Uterus (tissue), 4 donors: ENCODE measurements around the gene HHAT. TPM values are rescaled to one million over a fixed set of nuclear protein-coding genes. Genes with fewer than 3 reads are reported as not detected.
A peak's percentile ranks its signal among the peaks of the same experiment; 100 is the strongest.

Source experiments
- DNase-seq, 2 donors: peaks; one replicate each; pipeline ENCODE4 v3.0.0-alpha.2; 2019 to 2020
- H3K27ac ChIP-seq, 2 donors: fragments of 200-600 bp; sonication (generic); 1 replicate in 1 of 2; 2 replicates in 1 of 2; pipeline ENCODE4 v1.5.1; 2016 to 2018
- H3K27me3 ChIP-seq, 2 donors: fragments of 200-600 bp; sonication (generic); one replicate each; pipeline ENCODE4 v1.5.1; 2018 to 2019; ENCODE audit warnings: control low read depth in 1 of 2
- H3K36me3 ChIP-seq, 2 donors: fragments of 200-600 bp; sonication (generic); one replicate each; pipeline ENCODE4 v1.5.1; 2019; ENCODE audit warnings: control low read depth in 1 of 2
- H3K4me1 ChIP-seq, 2 donors: fragments of 200-600 bp; sonication (generic); one replicate each; pipeline ENCODE4 v1.5.1; 2018 to 2019; ENCODE audit warnings: control low read depth in 1 of 2
- H3K4me3 ChIP-seq, 2 donors: fragments of 200-600 bp; sonication (generic); 1 replicate in 1 of 2; 2 replicates in 1 of 2; pipeline ENCODE4 v1.5.1; 2018 to 2019; ENCODE audit warnings: mild to moderate bottlenecking in 1 of 2
- H3K9me3 ChIP-seq, 2 donors: fragments of 200-600 bp; sonication (generic); one replicate each; pipeline ENCODE4 v1.5.1; 2019; ENCODE audit warnings: control low read depth in 1 of 2
- POLR2A ChIP-seq, 2 donors: fragments of 450-650 bp; IDR thresholded peaks; one replicate each; pipeline ENCODE4 v1.6.1; 2016; ENCODE audit warnings: antibody characterized with exemption in 2 of 2, mild to moderate bottlenecking in 1 of 2, moderate library complexity in 1 of 2
- intact Hi-C: fragments of 100-400 bp; cut with DNase I; formaldehyde crosslinking; loops from one replicate; pipeline ENCODE4 v1.15.1; 2023; ENCODE audit warnings: low total_unique reads
- total RNA-seq, 4 donors: library from RNA; depleted of rRNA in 3 of 4; stranded (reverse); fragments of >200 nt in 3 of 4; gene quantifications; one replicate each; pipeline versions ENCODE4 v1.1.0 to v1.2.4, GENCODE V29; 2014 to 2023
- TF ChIP-seq, protein P1 (sequence below), 4 experiments: fragments of 200-600 bp in 2 of 4; fragments of 450-650 bp in 2 of 4; sonication (generic) in 2 of 4; IDR thresholded peaks; one replicate each; pipeline ENCODE4 v1.5.1; 2016 to 2019; ENCODE audit warnings: antibody characterized with exemption in 4 of 4, mild to moderate bottlenecking in 2 of 4, moderate library complexity in 1 of 4
- donor health status: DM: yes; HTN: yes; CAD: no.

HHAT gene
- total RNA-seq, 4 donors from 2014 or later, result 0.88 to 10.9 (median 3.4) TPM

DNA sequence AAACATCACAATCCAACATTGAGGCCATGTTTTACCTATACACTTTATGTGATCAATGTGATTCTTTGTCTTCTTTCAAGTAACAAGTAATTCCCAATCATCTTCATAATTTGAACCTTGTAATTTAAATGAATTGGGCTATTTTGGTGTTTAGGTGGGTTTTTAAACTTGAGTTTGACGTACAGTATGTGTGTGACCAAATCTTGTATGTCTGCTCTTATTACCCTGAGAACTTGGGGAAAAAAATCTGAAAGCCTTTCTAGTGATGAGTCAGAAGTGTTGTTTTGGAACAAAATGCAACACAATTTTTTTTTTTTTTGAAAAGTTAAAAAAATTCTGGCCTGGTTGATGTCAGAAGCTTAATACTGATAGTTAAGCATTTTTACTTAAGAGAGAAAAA, 68.5 kb downstream of the HHAT start:
- Histone ChIP-seq H3K27me3 (no peaks in the 10 kb centered on the region), H3K4me1 (no peaks in the 10 kb centered on the region), H3K9me3 (no peaks in the 10 kb centered on the region), H3K4me3 (no peak overlapping the region), H3K36me3 (no peaks in the 10 kb centered on the region), H3K27ac (no peak overlapping the region)
- TF ChIP-seq, protein P1, sequence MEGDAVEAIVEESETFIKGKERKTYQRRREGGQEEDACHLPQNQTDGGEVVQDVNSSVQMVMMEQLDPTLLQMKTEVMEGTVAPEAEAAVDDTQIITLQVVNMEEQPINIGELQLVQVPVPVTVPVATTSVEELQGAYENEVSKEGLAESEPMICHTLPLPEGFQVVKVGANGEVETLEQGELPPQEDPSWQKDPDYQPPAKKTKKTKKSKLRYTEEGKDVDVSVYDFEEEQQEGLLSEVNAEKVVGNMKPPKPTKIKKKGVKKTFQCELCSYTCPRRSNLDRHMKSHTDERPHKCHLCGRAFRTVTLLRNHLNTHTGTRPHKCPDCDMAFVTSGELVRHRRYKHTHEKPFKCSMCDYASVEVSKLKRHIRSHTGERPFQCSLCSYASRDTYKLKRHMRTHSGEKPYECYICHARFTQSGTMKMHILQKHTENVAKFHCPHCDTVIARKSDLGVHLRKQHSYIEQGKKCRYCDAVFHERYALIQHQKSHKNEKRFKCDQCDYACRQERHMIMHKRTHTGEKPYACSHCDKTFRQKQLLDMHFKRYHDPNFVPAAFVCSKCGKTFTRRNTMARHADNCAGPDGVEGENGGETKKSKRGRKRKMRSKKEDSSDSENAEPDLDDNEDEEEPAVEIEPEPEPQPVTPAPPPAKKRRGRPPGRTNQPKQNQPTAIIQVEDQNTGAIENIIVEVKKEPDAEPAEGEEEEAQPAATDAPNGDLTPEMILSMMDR (IDR thresholded peaks at IDR 0.05), result no peak
- TF ChIP-seq POLR2A (IDR thresholded peaks at IDR 0.05), result no peak
- intact Hi-C loops, result no loop called here
- no peak for DNase-seq

GRCh38 chr1:210397681-210398080, 69.0 kb downstream of the HHAT start:
- Histone ChIP-seq H3K27me3 (no peaks in the 10 kb centered on the region), H3K4me1 (no peaks in the 10 kb centered on the region), H3K36me3 (no peaks in the 10 kb centered on the region), H3K9me3 (no peaks in the 10 kb centered on the region), H3K4me3 (no peak overlapping the region), H3K27ac (no peak overlapping the region)
- intact Hi-C loops, result no loop called here
- no peak for DNase-seq
- TF ChIP-seq, protein P1 (IDR thresholded peaks at IDR 0.05), result no peak
- TF ChIP-seq POLR2A (IDR thresholded peaks at IDR 0.05), result no peak

DNA sequence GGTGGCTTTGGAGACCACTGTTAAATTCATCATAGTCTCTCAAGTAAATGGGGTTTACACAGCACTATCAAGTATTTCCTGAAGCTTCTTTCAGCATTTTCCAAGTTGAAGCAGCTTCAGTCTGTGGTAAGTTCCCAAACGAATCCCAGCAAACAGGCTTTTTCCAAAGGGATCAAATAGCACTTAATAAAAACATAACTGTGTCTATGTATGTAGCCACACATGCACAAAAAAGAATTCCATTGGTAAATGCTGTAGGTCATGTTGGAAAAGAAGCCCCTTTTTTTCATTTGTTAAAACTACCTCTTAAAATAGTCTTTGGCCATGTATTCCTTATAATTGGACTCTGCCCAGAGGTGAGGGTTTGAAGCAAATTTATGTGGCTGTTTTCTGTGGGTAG, 69.8 kb downstream of the HHAT start:
- TF ChIP-seq, protein P1 (IDR thresholded peaks at IDR 0.05), result no peak
- TF ChIP-seq POLR2A (IDR thresholded peaks at IDR 0.05), result no peak
- intact Hi-C loops, result no loop called here
- DNase-seq, result no peak
- Histone ChIP-seq H3K4me1 (no peaks in the 10 kb centered on the region), H3K27me3 (no peaks in the 10 kb centered on the region), H3K9me3 (no peaks in the 10 kb centered on the region), H3K4me3 (no peak overlapping the region), H3K27ac (no peak overlapping the region), H3K36me3 (no peaks in the 10 kb centered on the region)

- Histone ChIP-seq H3K27me3 (no peaks in the 10 kb centered on the region), H3K27ac (no peak overlapping the region), H3K4me1 (no peaks in the 10 kb centered on the region), H3K9me3 (no peaks in the 10 kb centered on the region), H3K4me3 (no peak overlapping the region), H3K36me3 (no peaks in the 10 kb centered on the region)
- peak; percentile 26 to 34 for DNase-seq
- no peak for TF ChIP-seq POLR2A (IDR thresholded peaks at IDR 0.05)
- TF ChIP-seq, protein P1 (IDR thresholded peaks at IDR 0.05), result peak; percentile 36 to 71 (median 66)
- intact Hi-C loops, result loop anchor here (5.0 kb wide), 1 partner anchor 253 kb away; no protein-coding TSS in a partner anchor
Measured at GRCh38 chr1:210400043-210400840, 71.5 kb downstream of the HHAT start.

DNA sequence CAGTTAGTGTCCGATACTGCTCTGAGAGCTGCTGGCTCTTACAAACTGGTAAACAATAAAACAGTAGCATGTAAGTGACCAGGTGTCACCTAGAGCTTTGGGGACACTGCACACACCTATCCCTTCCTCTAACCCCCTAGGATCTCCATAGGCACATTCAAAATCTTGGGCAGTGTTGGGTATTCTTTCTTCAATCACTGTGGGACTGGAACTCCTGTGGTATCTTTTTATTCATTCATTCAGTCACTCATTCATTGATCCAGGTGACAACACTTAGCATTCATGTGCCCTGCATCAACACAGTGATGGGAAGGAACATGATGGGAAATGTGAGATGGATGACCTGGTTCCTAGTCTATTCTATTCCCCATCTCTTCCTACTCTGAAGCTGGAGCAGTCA, 73.9 kb downstream of the HHAT start:
- no peak for DNase-seq
- TF ChIP-seq, protein P1 (IDR thresholded peaks at IDR 0.05), result no peak
- TF ChIP-seq POLR2A (IDR thresholded peaks at IDR 0.05), result no peak
- intact Hi-C loops, result loop anchor here (5.0 kb wide), 1 partner anchor 255 kb away; no protein-coding TSS in a partner anchor
- no peak overlapping the region for H3K4me3 ChIP-seq
- H3K9me3 ChIP-seq, result no peaks in the 10 kb centered on the region
- no peaks in the 10 kb centered on the region for H3K4me1 ChIP-seq
- H3K27ac ChIP-seq, result no peak overlapping the region
- no peaks in the 10 kb centered on the region for H3K27me3 ChIP-seq
- H3K36me3 ChIP-seq, result no peaks in the 10 kb centered on the region
